SK-N-SH treated with all-trans-retinoic acid at 6 μM for 48 hours (cell line): Measurements from ENCODE around the gene VASH1.

Experiments
- ARNTL ChIP-seq: fragments of 450-650 bp; formaldehyde crosslinking; IDR thresholded peaks from 2 replicates; pipeline ENCODE4 v1.5.0; 2020; ENCODE audit warnings: low read depth, mild to moderate bottlenecking, moderate library complexity, borderline replicate concordance
- CREB5 ChIP-seq: fragments of 250-450 bp; sonication (Bioruptor Pico); IDR thresholded peaks from 2 replicates; pipeline ENCODE4 v1.5.1; 2020; ENCODE audit warnings: low read depth, mild to moderate bottlenecking, moderate library complexity
- PPARA ChIP-seq: fragments of 250-450 bp; sonication (Bioruptor Pico); IDR thresholded peaks from 2 replicates; pipeline ENCODE4 v1.5.0; 2020; ENCODE audit warnings: mild to moderate bottlenecking, borderline replicate concordance
- RARB ChIP-seq: fragments of 250-450 bp; sonication (Bioruptor Pico); IDR thresholded peaks from 2 replicates; pipeline ENCODE4 v1.8.0; 2021; ENCODE audit warnings: mild to moderate bottlenecking, moderate library complexity
- TOX ChIP-seq: fragments of 250-450 bp; sonication (Bioruptor Pico); IDR thresholded peaks from 2 replicates; pipeline ENCODE4 v1.8.0; 2021; ENCODE audit warnings: mild to moderate bottlenecking, moderate library complexity, borderline replicate concordance
- ZFP3 ChIP-seq: fragments of 250-450 bp; sonication (Bioruptor Pico); IDR thresholded peaks from 2 replicates; pipeline ENCODE4 v1.5.0; 2020; ENCODE audit warnings: mild to moderate bottlenecking, moderate library complexity
- ZNF565 ChIP-seq: fragments of 450-650 bp; formaldehyde crosslinking; conservative IDR thresholded peaks from 2 replicates; pipeline ENCODE4 v1.5.0; 2020; ENCODE audit warnings: low read depth, mild to moderate bottlenecking, moderate library complexity
- ZNF8 ChIP-seq: fragments of 450-650 bp; formaldehyde crosslinking; IDR thresholded peaks from 2 replicates; pipeline ENCODE4 v1.5.0; 2020; ENCODE audit warnings: mild to moderate bottlenecking, moderate library complexity

- TF ChIP-seq TOX (CRISPR knock-in tag), result no peak
- TF ChIP-seq ZFP3 (CRISPR knock-in tag), result no peak
- no peak for TF ChIP-seq ARNTL
- no peak for TF ChIP-seq ZNF565 (CRISPR knock-in tag)
- no peak for TF ChIP-seq CREB5 (CRISPR knock-in tag)
- TF ChIP-seq ZNF8 (CRISPR knock-in tag), result no peak
- no peak for TF ChIP-seq RARB (CRISPR knock-in tag)
- no peak for TF ChIP-seq PPARA (CRISPR knock-in tag)
These were observed 23.1 kb downstream of the VASH1 start for GRCh38 chr14:76784266-76784874.
